COR-L47 (cell line): Measurements from ENCODE around the gene AUH.

Experiments
- DNase-seq: peaks from one replicate; lab custom pipeline; 2025; lab: John Stamatoyannopoulos, UW

The AUH gene

DNA sequence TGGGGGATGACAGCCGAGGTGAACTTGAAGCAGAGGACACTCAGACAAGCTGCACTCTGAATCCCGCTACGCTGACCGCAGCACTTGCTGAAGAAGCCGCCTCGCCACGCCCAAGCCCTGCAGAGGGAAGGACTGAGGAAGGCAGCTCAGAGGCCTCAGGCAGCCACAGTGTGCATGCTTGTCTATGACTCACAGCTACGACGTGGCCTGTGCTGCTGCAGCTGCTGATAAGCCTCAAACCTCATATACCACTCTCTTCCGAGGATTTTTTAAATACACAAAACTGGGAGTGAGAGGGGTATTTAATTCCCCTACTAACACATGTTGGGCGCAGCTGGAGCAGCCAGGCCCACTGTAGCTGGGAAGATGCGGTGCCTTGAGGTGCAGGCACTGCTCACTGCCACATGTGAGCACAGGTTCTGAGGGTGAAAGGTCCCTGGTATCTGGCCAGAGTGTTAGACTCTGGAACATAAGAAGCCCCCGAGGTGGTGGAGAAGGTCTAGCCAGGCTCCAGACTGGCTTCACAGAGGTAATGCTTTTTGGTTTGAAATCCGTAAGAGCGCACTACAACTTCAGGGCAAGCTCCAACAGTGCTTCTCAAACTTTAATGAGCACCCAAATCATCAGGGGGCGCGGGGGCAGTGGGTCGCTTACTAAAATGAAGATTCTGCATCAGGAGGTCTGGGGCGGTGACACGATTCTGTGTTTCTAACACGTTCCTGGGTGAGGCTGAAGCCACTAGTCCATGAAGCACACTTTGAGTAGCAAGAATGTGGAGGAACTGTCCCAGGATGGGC, 196.8 kb downstream of the AUH start:
- no peak for DNase-seq
